Uterus (tissue), 4 donors: ENCODE data around the gene BICD1. TPM values are rescaled to one million over a fixed set of nuclear protein-coding genes. Genes with fewer than 3 reads are reported as not detected.
"Not testable (repeated sequence)": the region's sequence is repeated elsewhere in the genome, so short reads cannot be mapped to it uniquely, and the experiment has no call there.

ENCODE experiments used
- DNase-seq, 2 donors: peaks; one replicate each; pipeline ENCODE4 v3.0.0-alpha.2; 2019 to 2020
- H3K27ac ChIP-seq, 2 donors: fragments of 200-600 bp; sonication (generic); 1 replicate in 1 of 2; 2 replicates in 1 of 2; pipeline ENCODE4 v1.5.1; 2016 to 2018
- H3K27me3 ChIP-seq, 2 donors: fragments of 200-600 bp; sonication (generic); one replicate each; pipeline ENCODE4 v1.5.1; 2018 to 2019; ENCODE audit warnings: control low read depth in 1 of 2
- H3K36me3 ChIP-seq, 2 donors: fragments of 200-600 bp; sonication (generic); one replicate each; pipeline ENCODE4 v1.5.1; 2019; ENCODE audit warnings: control low read depth in 1 of 2
- H3K4me1 ChIP-seq, 2 donors: fragments of 200-600 bp; sonication (generic); one replicate each; pipeline ENCODE4 v1.5.1; 2018 to 2019; ENCODE audit warnings: control low read depth in 1 of 2
- H3K4me3 ChIP-seq, 2 donors: fragments of 200-600 bp; sonication (generic); 1 replicate in 1 of 2; 2 replicates in 1 of 2; pipeline ENCODE4 v1.5.1; 2018 to 2019; ENCODE audit warnings: mild to moderate bottlenecking in 1 of 2
- H3K9me3 ChIP-seq, 2 donors: fragments of 200-600 bp; sonication (generic); one replicate each; pipeline ENCODE4 v1.5.1; 2019; ENCODE audit warnings: control low read depth in 1 of 2
- CTCF ChIP-seq, 4 experiments: fragments of 200-600 bp in 2 of 4; fragments of 450-650 bp in 2 of 4; sonication (generic) in 2 of 4; IDR thresholded peaks; one replicate each; pipeline ENCODE4 v1.5.1; 2016 to 2019; ENCODE audit warnings: antibody characterized with exemption in 4 of 4, mild to moderate bottlenecking in 2 of 4, moderate library complexity in 1 of 4
- POLR2A ChIP-seq, 2 donors: fragments of 450-650 bp; IDR thresholded peaks; one replicate each; pipeline ENCODE4 v1.6.1; 2016; ENCODE audit warnings: antibody characterized with exemption in 2 of 2, mild to moderate bottlenecking in 1 of 2, moderate library complexity in 1 of 2
- intact Hi-C: fragments of 100-400 bp; cut with DNase I; formaldehyde crosslinking; loops from one replicate; pipeline ENCODE4 v1.15.1; 2023; ENCODE audit warnings: low total_unique reads
- total RNA-seq, 4 donors: library from RNA; depleted of rRNA in 3 of 4; stranded (reverse); fragments of >200 nt in 3 of 4; gene quantifications; one replicate each; pipeline versions ENCODE4 v1.1.0 to v1.2.4, GENCODE V29; 2014 to 2023
- donor health status: DM: yes; HTN: yes; CAD: no.

BICD1 gene
- total RNA-seq, 4 donors from 2014 or later: 19.4 to 219 (median 40.9) TPM

GRCh38 chr12:32087306-32087705 lies 19.3 kb upstream of the BICD1 start:
- Histone ChIP-seq H3K36me3 (no peaks in the 10 kb centered on the region), H3K9me3 (no peaks in the 10 kb centered on the region), H3K4me1 (no peaks in the 10 kb centered on the region), H3K27me3 (no peaks in the 10 kb centered on the region), H3K4me3 (no peak overlapping the region), H3K27ac (no peak overlapping the region)
- TF ChIP-seq CTCF (IDR thresholded peaks at IDR 0.05) (no peak), POLR2A (IDR thresholded peaks at IDR 0.05) (no peak)
- DNase-seq: no peak
- intact Hi-C loops: no loop called here

- TF ChIP-seq CTCF (IDR thresholded peaks at IDR 0.05): no peak
- TF ChIP-seq POLR2A (IDR thresholded peaks at IDR 0.05): no peak
- Histone ChIP-seq H3K4me1 (no peaks in the 10 kb centered on the region), H3K4me3 (no peak overlapping the region), H3K36me3 (no peaks in the 10 kb centered on the region), H3K27ac (no peak overlapping the region), H3K9me3 (no peaks in the 10 kb centered on the region), H3K27me3 (no peaks in the 10 kb centered on the region)
- no peak for DNase-seq
- intact Hi-C loops: no loop called here
These were observed 17.5 kb upstream of the BICD1 start for GRCh38 chr12:32089156-32089555.

- intact Hi-C loops: no loop called here
These were observed 17.1 kb upstream of the BICD1 start for GRCh38 chr12:32089586-32089985.

GRCh38 chr12:32091696-32092095 lies 15.0 kb upstream of the BICD1 start:
- H3K4me3 ChIP-seq: no peak overlapping the region
- DNase-seq: no peak
- H3K4me1 ChIP-seq: no peaks in the 10 kb centered on the region
- no peaks in the 10 kb centered on the region for H3K9me3 ChIP-seq
- intact Hi-C loops: no loop called here
- H3K27ac ChIP-seq: no peak overlapping the region
- TF ChIP-seq CTCF (IDR thresholded peaks at IDR 0.05) (no peak), POLR2A (IDR thresholded peaks at IDR 0.05) (no peak)
- H3K36me3 ChIP-seq: no peaks in the 10 kb centered on the region
- H3K27me3 ChIP-seq: no peaks in the 10 kb centered on the region

More at GRCh38 chr12:32089586-32089985, 17.1 kb upstream of the BICD1 start:
- H3K4me3 ChIP-seq: no peak overlapping the region
- no peaks in the 10 kb centered on the region for H3K4me1 ChIP-seq
- TF ChIP-seq CTCF (IDR thresholded peaks at IDR 0.05) (no peak), POLR2A (IDR thresholded peaks at IDR 0.05) (no peak)
- H3K27me3 ChIP-seq: no peaks in the 10 kb centered on the region
- no peak overlapping the region for H3K27ac ChIP-seq
- DNase-seq: no peak
- no peaks in the 10 kb centered on the region for H3K9me3 ChIP-seq
- H3K36me3 ChIP-seq: no peaks in the 10 kb centered on the region

GRCh38 chr12:32098112-32098511 lies 8.5 kb upstream of the BICD1 start:
- Histone ChIP-seq H3K4me1 (no peaks in the 10 kb centered on the region), H3K27ac (no peak overlapping the region), H3K36me3 (no peaks in the 10 kb centered on the region), H3K4me3 (no peak overlapping the region), H3K27me3 (no peaks in the 10 kb centered on the region), H3K9me3 (no peaks in the 10 kb centered on the region)
- intact Hi-C loops: no loop called here
- DNase-seq: no peak
- TF ChIP-seq POLR2A (IDR thresholded peaks at IDR 0.05) (no peak), CTCF (IDR thresholded peaks at IDR 0.05) (no peak)

DNA sequence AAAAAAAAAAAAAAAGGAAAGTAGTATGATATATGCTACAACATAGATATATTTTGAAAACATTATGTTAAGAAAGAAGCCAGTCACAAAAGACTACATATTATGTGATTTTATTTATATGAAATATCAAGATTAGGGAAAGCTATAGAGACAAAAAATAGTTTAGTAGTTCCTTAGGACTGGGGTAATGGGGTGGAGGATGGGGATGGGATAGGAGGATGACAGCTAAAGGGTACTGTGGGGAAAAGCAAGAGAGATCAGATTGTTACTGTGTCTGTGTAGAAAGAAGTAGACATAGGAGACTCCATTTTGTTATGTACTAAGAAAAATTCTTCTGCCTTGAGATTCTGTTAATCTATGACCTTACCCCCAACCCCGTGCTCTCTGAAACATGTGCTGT lies 7.4 kb upstream of the BICD1 start:
- intact Hi-C loops: not testable (repeated sequence)

More for the DNA sequence above, 7.4 kb upstream of the BICD1 start:
- H3K4me1 ChIP-seq, H3K36me3 ChIP-seq, H3K27ac ChIP-seq, DNase-seq, H3K27me3 ChIP-seq, H3K9me3 ChIP-seq, H3K4me3 ChIP-seq: not testable (repeated sequence)
